ENCODE data around the gene KIFBP. TPM values are rescaled to one million over a fixed set of nuclear protein-coding genes. Genes with fewer than 3 reads are reported as not detected.

Gene KIFBP
- total and polyA plus RNA-seq, 8 donors: 21.1 to 30.8 (median 27.6) TPM

GRCh38 chr10:69064762-69065328 lies 76.2 kb downstream of the KIFBP start:
- no peak for DNase-seq
- peak overlapping the region; percentile 65 to 86 for H3K27ac ChIP-seq
- H3K4me3 ChIP-seq: no peak overlapping the region
- no peak for TF ChIP-seq CTCF (IDR thresholded peaks at IDR 0.05)
- no peak for ATAC-seq
- peaks cover 6 to 85% of the 10 kb centered on the region in 2 donors for H3K4me1 ChIP-seq
- no peaks in the 10 kb centered on the region for H3K27me3 ChIP-seq
- no peaks in the 10 kb centered on the region for H3K36me3 ChIP-seq
- intact Hi-C loops (cut with DNase I): no loop called here
- no peaks in the 10 kb centered on the region for H3K9me3 ChIP-seq

GRCh38 chr10:69065406-69066361 lies 77.1 kb downstream of the KIFBP start:
- peak in 1 of 4 donors; percentile 70 for DNase-seq
- no peak for TF ChIP-seq CTCF (IDR thresholded peaks at IDR 0.05)
- intact Hi-C loops (cut with DNase I): no loop called here
- Histone ChIP-seq H3K27ac (peak overlapping the region; percentile 65 to 86), H3K4me1 (peaks cover 6 to 77% of the 10 kb centered on the region in 2 donors), H3K27me3 (no peaks in the 10 kb centered on the region), H3K9me3 (no peaks in the 10 kb centered on the region), H3K4me3 (no peak overlapping the region), H3K36me3 (no peaks in the 10 kb centered on the region)
- ATAC-seq: peak; percentile 30

Other genes with a start within 250 kb of the KIFBP start
- 1 to 10 TPM; 1.1 to 3.5 TPM for gene STOX1, start 161.3 kb upstream of the KIFBP start, total RNA-seq
- gene STOX1, start 161.3 kb upstream of the KIFBP start, polyA plus RNA-seq (ENCODE audit: insufficient read length in 6 of 6): 1 to 10 TPM; 2.3 to 5.5 (median 4.2) TPM
- 10 to 100 TPM; 25.8 to 27.6 TPM for gene DDX50, start 87.5 kb upstream of the KIFBP start, total RNA-seq
- 10 to 100 TPM; 56.6 to 71.1 (median 63.4) TPM for gene DDX50, start 87.5 kb upstream of the KIFBP start, polyA plus RNA-seq (ENCODE audit: insufficient read length in 6 of 6)
- 10 to 100 TPM; 36.8 to 73.4 TPM for gene DDX21, start 32.6 kb upstream of the KIFBP start, total RNA-seq
- 10 to 100 TPM; 45.6 to 54.5 (median 49.6) TPM for gene DDX21, start 32.6 kb upstream of the KIFBP start, polyA plus RNA-seq (ENCODE audit: insufficient read length in 6 of 6)
- gene SRGN, start 99.3 kb downstream of the KIFBP start, total RNA-seq: 100 to 1,000 TPM; 131 to 533 TPM
- gene SRGN, start 99.3 kb downstream of the KIFBP start, polyA plus RNA-seq (ENCODE audit: insufficient read length in 6 of 6): 10 to 100 TPM; 25.7 to 42.6 (median 34.3) TPM
- gene VPS26A, start 135.4 kb downstream of the KIFBP start, total RNA-seq: 10 to 100 TPM; 50.6 to 60.7 TPM
- 10 to 100 TPM; 63.1 to 75.5 (median 71.5) TPM for gene VPS26A, start 135.4 kb downstream of the KIFBP start, polyA plus RNA-seq (ENCODE audit: insufficient read length in 6 of 6)
- gene SUPV3L1, start 191.4 kb downstream of the KIFBP start, total RNA-seq: 10 to 100 TPM; 15.8 to 22.3 TPM
- 10 to 100 TPM; 38.2 to 47.6 (median 41.6) TPM for gene SUPV3L1, start 191.4 kb downstream of the KIFBP start, polyA plus RNA-seq (ENCODE audit: insufficient read length in 6 of 6)
- 1 to 10 TPM; 4.5 to 9.7 TPM for gene HKDC1, start 231.5 kb downstream of the KIFBP start, total RNA-seq
- gene HKDC1, start 231.5 kb downstream of the KIFBP start, polyA plus RNA-seq (ENCODE audit: insufficient read length in 6 of 6): 1 to 10 TPM in 5 of 6 donors, under 1 TPM in 1; 0.71 to 6.0 (median 3.7) TPM

Data from left lung (tissue), 10 donors.